ENCODE results near the gene SYNM.
A peak's percentile ranks its signal among the peaks of the same experiment; 100 is the strongest.

SYNM gene

GRCh38 chr15:99131441-99132023 lies 26.7 kb downstream of the SYNM start:
- H3K27ac ChIP-seq, result no peak overlapping the region
- no peak for TF ChIP-seq CTCF (IDR thresholded peaks at IDR 0.05)
- no peak overlapping the region for H3K4me3 ChIP-seq
- no peak for DNase-seq (ENCODE audit: low spot score)

DNA sequence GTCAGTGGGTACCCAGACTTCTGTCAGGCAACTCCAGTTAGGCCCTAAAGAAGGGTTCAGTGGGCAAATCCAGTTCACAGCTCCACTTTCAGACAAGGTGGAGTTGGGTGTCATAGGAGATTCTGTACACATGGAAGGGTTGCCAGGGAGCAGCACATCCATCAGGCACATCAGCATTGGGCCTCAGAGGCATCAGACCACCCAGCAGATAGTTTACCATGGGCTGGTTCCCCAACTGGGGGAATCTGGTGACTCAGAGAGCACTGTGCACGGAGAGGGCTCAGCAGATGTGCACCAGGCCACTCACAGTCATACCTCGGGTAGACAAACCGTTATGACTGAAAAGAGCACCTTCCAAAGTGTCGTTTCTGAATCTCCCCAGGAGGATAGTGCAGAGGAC lies 27.2 kb downstream of the SYNM start:
- no peak for DNase-seq (ENCODE audit: low spot score)
- TF ChIP-seq CTCF (IDR thresholded peaks at IDR 0.05), result no peak
- H3K4me3 ChIP-seq, result no peak overlapping the region
- H3K27ac ChIP-seq, result no peak overlapping the region

DNA sequence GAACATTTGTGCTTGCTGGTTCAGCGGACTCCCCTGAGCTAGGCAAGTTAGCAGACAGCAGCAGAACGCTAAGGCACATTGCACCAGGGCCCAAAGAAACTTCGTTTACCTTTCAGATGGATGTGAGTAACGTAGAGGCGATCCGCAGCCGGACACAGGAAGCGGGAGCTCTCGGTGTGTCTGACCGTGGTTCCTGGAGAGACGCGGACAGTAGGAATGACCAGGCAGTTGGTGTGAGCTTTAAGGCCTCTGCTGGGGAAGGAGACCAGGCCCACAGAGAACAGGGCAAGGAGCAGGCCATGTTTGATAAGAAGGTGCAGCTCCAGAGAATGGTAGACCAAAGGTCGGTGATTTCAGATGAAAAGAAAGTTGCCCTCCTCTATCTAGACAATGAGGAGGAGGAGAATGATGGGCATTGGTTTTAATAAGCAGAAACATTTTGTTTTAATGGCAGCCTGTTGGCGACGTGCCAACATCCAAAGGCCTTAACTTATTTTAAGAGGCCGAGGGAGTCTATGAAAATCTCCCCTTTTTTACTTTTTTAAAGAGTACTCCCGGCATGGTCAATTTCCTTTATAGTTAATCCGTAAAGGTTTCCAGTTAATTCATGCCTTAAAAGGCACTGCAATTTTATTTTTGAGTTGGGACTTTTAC lies 27.9 kb downstream of the SYNM start:
- no peak for DNase-seq (ENCODE audit: low spot score)
- no peak overlapping the region for H3K4me3 ChIP-seq
- H3K27ac ChIP-seq, result no peak overlapping the region
- no peak for TF ChIP-seq CTCF (IDR thresholded peaks at IDR 0.05)

DNA sequence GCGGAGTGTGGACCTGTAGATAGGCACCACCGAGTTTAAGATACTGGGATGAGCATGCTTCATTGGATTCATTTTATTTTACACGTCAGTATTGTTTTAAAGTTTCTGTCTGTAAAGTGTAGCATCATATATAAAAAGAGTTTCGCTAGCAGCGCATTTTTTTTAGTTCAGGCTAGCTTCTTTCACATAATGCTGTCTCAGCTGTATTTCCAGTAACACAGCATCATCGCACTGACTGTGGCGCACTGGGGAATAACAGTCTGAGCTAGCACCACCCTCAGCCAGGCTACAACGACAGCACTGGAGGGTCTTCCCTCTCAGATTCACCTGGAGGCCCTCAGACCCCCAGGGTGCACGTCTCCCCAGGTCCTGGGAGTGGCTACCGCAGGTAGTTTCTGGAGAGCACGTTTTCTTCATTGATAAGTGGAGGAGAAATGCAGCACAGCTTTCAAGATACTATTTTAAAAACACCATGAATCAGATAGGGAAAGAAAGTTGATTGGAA lies 29.5 kb downstream of the SYNM start:
- Histone ChIP-seq H3K4me3 (no peak overlapping the region), H3K27ac (peak overlapping the region in 1 of 2 donors; percentile 35)
- TF ChIP-seq CTCF (IDR thresholded peaks at IDR 0.05), result no peak
- no peak for DNase-seq (ENCODE audit: low spot score)

DNA sequence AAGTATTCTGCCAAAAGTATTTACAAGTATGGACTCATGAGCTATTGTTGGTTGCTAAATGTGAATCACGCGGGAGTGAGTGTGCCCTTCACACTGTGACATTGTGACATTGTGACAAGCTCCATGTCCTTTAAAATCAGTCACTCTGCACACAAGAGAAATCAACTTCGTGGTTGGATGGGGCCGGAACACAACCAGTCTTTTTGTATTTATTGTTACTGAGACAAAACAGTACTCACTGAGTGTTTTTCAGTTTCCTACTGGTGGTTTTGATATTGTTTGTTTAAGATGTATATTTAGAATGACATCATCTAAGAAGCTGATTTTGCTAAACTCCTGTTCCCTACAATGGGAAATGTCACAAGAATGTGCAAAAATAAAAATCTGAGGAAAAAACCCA lies 30.3 kb downstream of the SYNM start:
- peak; percentile 52 for DNase-seq (ENCODE audit: low spot score)
- TF ChIP-seq CTCF (IDR thresholded peaks at IDR 0.05), result no peak
- H3K27ac ChIP-seq, result peak overlapping the region in 1 of 2 donors; percentile 35
- H3K4me3 ChIP-seq, result no peak overlapping the region

DNA sequence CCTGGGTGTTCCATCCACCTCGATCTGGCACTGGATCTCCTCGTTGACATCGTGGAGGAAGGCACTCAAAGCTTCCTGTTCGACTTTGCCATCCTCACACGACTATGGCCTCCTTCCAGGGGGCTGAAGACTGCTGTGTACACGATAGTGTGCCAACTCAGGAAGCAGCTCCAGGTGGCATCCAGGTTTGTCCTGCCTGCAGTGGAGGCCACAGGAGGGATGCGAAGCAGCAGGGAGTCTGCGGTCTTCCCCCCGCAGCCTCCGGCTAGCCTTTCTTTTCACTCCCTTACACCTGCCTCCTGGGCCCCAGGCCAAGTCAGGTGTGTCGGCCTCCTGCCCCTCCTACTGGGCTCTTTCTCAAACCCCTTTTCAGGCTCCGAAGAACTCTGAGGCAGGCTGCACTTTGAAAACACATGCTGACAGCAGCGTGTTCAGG lies 32.2 kb downstream of the SYNM start:
- no peak for TF ChIP-seq CTCF (IDR thresholded peaks at IDR 0.05)
- Histone ChIP-seq H3K4me3 (no peak overlapping the region), H3K27ac (peak overlapping the region in 1 of 2 donors; percentile 4)
- no peak for DNase-seq (ENCODE audit: low spot score)

DNA sequence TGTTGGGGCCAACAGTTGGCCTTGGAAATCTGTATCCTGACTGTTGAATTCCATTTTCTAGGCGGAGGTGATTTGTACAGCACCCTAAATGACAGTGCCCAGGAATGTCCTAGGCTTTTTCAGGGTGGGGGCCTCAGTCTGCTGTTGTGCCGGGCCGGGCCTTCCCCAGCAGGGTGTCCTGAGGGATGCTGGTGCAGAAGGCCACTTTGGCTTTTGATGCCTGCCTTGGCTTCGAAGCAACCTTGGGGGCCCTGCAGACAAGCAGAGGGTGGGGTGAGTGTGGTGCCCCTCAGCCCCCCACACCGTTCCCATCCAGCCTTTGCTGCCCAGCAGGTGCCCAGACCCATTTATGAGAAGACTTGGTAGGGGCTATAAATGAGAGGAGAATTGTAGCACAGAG lies 33.0 kb downstream of the SYNM start:
- Histone ChIP-seq H3K27ac (no peak overlapping the region), H3K4me3 (no peak overlapping the region)
- DNase-seq (ENCODE audit: low spot score), result peak; percentile 68
- TF ChIP-seq CTCF (IDR thresholded peaks at IDR 0.05), result no peak

Data from coronary artery (tissue), 2 donors.